ENCODE results near the gene ADCY9. TPM values are rescaled to one million over a fixed set of nuclear protein-coding genes. Genes with fewer than 3 reads are reported as not detected.
A peak's percentile ranks its signal among the peaks of the same experiment; 100 is the strongest.

ADCY9 gene
- total and polyA plus RNA-seq, 12 donors, result 11.5 to 57.6 (median 42.7) TPM

GRCh38 chr16:3966681-3967080, 149.6 kb downstream of the ADCY9 start:
- H3K9me3 ChIP-seq, result peaks cover 0 to 15% (median 0%) of the 10 kb centered on the region in 11 donors
- H3K4me3 ChIP-seq, result no peak overlapping the region
- peaks cover 0 to 33% (median 6%) of the 10 kb centered on the region in 9 donors for H3K36me3 ChIP-seq
- no peaks in the 10 kb centered on the region for H3K27me3 ChIP-seq
- no peak for TF ChIP-seq CTCF (IDR thresholded peaks at IDR 0.05)
- DNase-seq (no peak), ATAC-seq (no peak)
- no peak overlapping the region for H3K27ac ChIP-seq
- intact Hi-C loops (cut with DNase I), result loop anchor here in 1 of 10 donors (5.0 kb wide), 1 partner anchor 41 kb away; no protein-coding TSS in a partner anchor
- peaks cover 3 to 33% (median 25%) of the 10 kb centered on the region in 9 donors for H3K4me1 ChIP-seq
- WGBS, 2 donors, result 97 to 98% methylated on average over 24 of the region's 24 CpGs

- H3K4me1 ChIP-seq, result peaks cover 3 to 34% (median 32%) of the 10 kb centered on the region in 9 donors
- H3K9me3 ChIP-seq, result peaks cover 0 to 15% (median 0%) of the 10 kb centered on the region in 11 donors
- H3K27ac ChIP-seq, result no peak overlapping the region
- H3K4me3 ChIP-seq, result no peak overlapping the region
- no peak for TF ChIP-seq CTCF (IDR thresholded peaks at IDR 0.05)
- ATAC-seq (no peak), DNase-seq (no peak)
- peaks cover 0 to 27% (median 6%) of the 10 kb centered on the region in 9 donors for H3K36me3 ChIP-seq
- no peaks in the 10 kb centered on the region for H3K27me3 ChIP-seq
- intact Hi-C loops (cut with DNase I), result loop anchor here in 1 of 10 donors (5.0 kb wide), 1 partner anchor 41 kb away; no protein-coding TSS in a partner anchor
- WGBS, 2 donors, result 97% methylated on average over 50 of the region's 50 CpGs
Measured at GRCh38 chr16:3965781-3966582, 150.3 kb downstream of the ADCY9 start.

GRCh38 chr16:3965306-3965705, 150.9 kb downstream of the ADCY9 start:
- Histone ChIP-seq H3K36me3 (peaks cover 0 to 23% (median 6%) of the 10 kb centered on the region in 9 donors), H3K4me3 (no peak overlapping the region), H3K9me3 (peaks cover 0 to 15% (median 0%) of the 10 kb centered on the region in 11 donors), H3K27ac (no peak overlapping the region), H3K27me3 (no peaks in the 10 kb centered on the region), H3K4me1 (peaks cover 3 to 39% (median 33%) of the 10 kb centered on the region in 9 donors)
- ATAC-seq (no peak), DNase-seq (no peak)
- intact Hi-C loops (cut with DNase I), result loop anchor here in 1 of 10 donors (5.0 kb wide), 1 partner anchor 42 kb away; no protein-coding TSS in a partner anchor
- 82 to 91% methylated on average over 15 of the region's 15 CpGs for WGBS, 2 donors
- no peak for TF ChIP-seq CTCF (IDR thresholded peaks at IDR 0.05)

GRCh38 chr16:3964686-3965290, 151.5 kb downstream of the ADCY9 start:
- intact Hi-C loops (cut with DNase I), result loop anchor here in 1 of 10 donors (5.0 kb wide), 1 partner anchor 43 kb away; no protein-coding TSS in a partner anchor
- H3K36me3 ChIP-seq, result peaks cover 0 to 23% (median 6%) of the 10 kb centered on the region in 9 donors
- peak overlapping the region in 2 of 10 donors; percentile 9 to 22 for H3K27ac ChIP-seq
- H3K4me3 ChIP-seq, result no peak overlapping the region
- H3K27me3 ChIP-seq, result no peaks in the 10 kb centered on the region
- ATAC-seq (peak in 2 of 8 donors; percentile 3 to 45), DNase-seq (no peak)
- peaks cover 3 to 44% (median 38%) of the 10 kb centered on the region in 9 donors for H3K4me1 ChIP-seq
- H3K9me3 ChIP-seq, result peaks cover 0 to 15% (median 0%) of the 10 kb centered on the region in 11 donors
- no peak for TF ChIP-seq CTCF (IDR thresholded peaks at IDR 0.05)
- WGBS, 2 donors, result 93 to 94% methylated on average over 28 of the region's 28 CpGs
